Smooth muscle cell (in vitro differentiated cells): ENCODE measurements around the gene CHST15. TPM values are rescaled to one million over a fixed set of nuclear protein-coding genes. Genes with fewer than 3 reads are reported as not detected.

Experiments
- DNase-seq: peaks from one replicate; lab custom pipeline; 2025; ENCODE audit not compliant: unreplicated experiment; lab: John Stamatoyannopoulos, UW
- H2AFZ ChIP-seq: fragments of 200-600 bp; sonication (generic); 2 replicates; pipeline ENCODE4 v1.6.0; 2016; ENCODE audit warnings: antibody characterized with exemption, low read depth, mild to moderate bottlenecking
- H3F3A ChIP-seq: fragments of 200-600 bp; sonication (generic); 2 replicates; pipeline ENCODE4 v1.6.0; 2017; ENCODE audit warnings: antibody characterized with exemption, low read depth
- H3K27ac ChIP-seq: fragments of 200-600 bp; sonication (generic); 2 replicates; pipeline ENCODE4 v1.5.1; 2016; ENCODE audit warnings: low read depth, mild to moderate bottlenecking
- H3K27me3 ChIP-seq: fragments of 200-600 bp; sonication (generic); 2 replicates; pipeline ENCODE4 v1.6.1; 2016; ENCODE audit warnings: low read depth, mild to moderate bottlenecking
- H3K36me3 ChIP-seq: fragments of 200-600 bp; sonication (generic); 2 replicates; pipeline ENCODE4 v1.5.1; 2016; ENCODE audit warnings: low read depth
- H3K4me1 ChIP-seq: fragments of 200-600 bp; sonication (generic); 2 replicates; pipeline ENCODE4 v1.5.1; 2016; ENCODE audit warnings: low read depth
- H3K4me2 ChIP-seq: fragments of 200-600 bp; sonication (generic); 2 replicates; pipeline ENCODE4 v1.6.0; 2016; ENCODE audit warnings: mild to moderate bottlenecking
- H3K4me3 ChIP-seq: fragments of 200-600 bp; sonication (generic); 2 replicates; pipeline ENCODE4 v1.5.1; 2016; ENCODE audit warnings: mild to moderate bottlenecking
- H3K79me2 ChIP-seq: fragments of 200-600 bp; sonication (generic); 2 replicates; pipeline ENCODE4 v1.6.0; 2016; ENCODE audit warnings: low read depth, mild to moderate bottlenecking
- H3K9ac ChIP-seq: fragments of 200-600 bp; sonication (generic); 2 replicates; pipeline ENCODE4 v1.6.0; 2016; ENCODE audit warnings: low read depth
- H3K9me3 ChIP-seq: fragments of 200-600 bp; sonication (generic); replicated peaks from 2 replicates; pipeline ENCODE4 v1.5.1; 2016; ENCODE audit warnings: low read depth
- H4K20me1 ChIP-seq: fragments of 200-600 bp; sonication (generic); 2 replicates; pipeline ENCODE4 v1.6.0; 2016; ENCODE audit warnings: low read depth
- WGBS: methylation state at CpG from one replicate; pipeline ENCODE4 v1.1.7; 2016; ENCODE audit warnings: low lambda C conversion rate; 5-methylcytosine and 5-hydroxymethylcytosine counted together
- polyA plus RNA-seq: library from polyadenylated mRNA; unstranded; fragments of >200 nt; fragmentation: Nextera tagmentation; extraction: Ambion mirVana; gene quantifications from 2 replicates; pipeline ENCODE4 v1.2.1, GENCODE V29; 2016
- total RNA-seq: library from RNA; depleted of rRNA; stranded (reverse); fragments of >200 nt; gene quantifications from 2 replicates; pipeline ENCODE4 v1.2.3, GENCODE V29; 2014
- TF ChIP-seq, protein P1 (sequence below): fragments of 200-600 bp; sonication (generic); IDR thresholded peaks from 2 replicates; pipeline ENCODE4 v1.5.1; 2017; ENCODE audit warnings: borderline replicate concordance, mild to moderate bottlenecking, antibody characterized with exemption; ENCODE audit not compliant: insufficient read depth, poor library complexity, severe bottlenecking

CHST15 gene
- total and polyA plus RNA-seq, 2 experiments from 2014 or later, result 14.1 to 20.4 TPM

DNA sequence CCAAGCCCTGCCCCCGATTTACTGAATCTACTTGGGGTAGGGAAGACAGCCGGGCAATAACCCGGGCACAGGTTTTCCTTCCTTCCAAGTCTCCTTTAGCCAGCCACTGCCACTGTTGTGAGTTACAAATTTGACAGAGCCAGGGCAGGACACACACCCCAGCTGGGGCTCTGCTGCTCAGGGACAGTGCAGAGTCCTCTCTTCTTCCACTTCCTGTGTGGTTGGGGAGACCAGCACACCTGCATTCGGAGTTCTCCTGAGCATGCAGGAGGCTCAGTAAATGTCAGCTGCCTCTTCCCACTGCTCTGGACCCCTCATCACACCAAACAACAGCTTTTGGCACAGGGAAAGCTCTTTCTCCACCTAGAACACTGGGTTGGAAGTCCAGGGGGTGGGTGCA lies 21.3 kb downstream of the CHST15 start:
- peaks cover 93% of the 10 kb centered on the region for H4K20me1 ChIP-seq
- peaks cover 25% of the 10 kb centered on the region for H3K4me1 ChIP-seq
- no peaks in the 10 kb centered on the region for H3K9me3 ChIP-seq
- no peak overlapping the region for H3K27ac ChIP-seq
- peaks cover 8% of the 10 kb centered on the region for H3K79me2 ChIP-seq
- DNase-seq, result no peak
- H3K4me2 ChIP-seq, result no peak overlapping the region
- 88% methylated on average over 4 of the region's 4 CpGs for WGBS
- no peaks in the 10 kb centered on the region for H3K36me3 ChIP-seq
- TF ChIP-seq, protein P1, sequence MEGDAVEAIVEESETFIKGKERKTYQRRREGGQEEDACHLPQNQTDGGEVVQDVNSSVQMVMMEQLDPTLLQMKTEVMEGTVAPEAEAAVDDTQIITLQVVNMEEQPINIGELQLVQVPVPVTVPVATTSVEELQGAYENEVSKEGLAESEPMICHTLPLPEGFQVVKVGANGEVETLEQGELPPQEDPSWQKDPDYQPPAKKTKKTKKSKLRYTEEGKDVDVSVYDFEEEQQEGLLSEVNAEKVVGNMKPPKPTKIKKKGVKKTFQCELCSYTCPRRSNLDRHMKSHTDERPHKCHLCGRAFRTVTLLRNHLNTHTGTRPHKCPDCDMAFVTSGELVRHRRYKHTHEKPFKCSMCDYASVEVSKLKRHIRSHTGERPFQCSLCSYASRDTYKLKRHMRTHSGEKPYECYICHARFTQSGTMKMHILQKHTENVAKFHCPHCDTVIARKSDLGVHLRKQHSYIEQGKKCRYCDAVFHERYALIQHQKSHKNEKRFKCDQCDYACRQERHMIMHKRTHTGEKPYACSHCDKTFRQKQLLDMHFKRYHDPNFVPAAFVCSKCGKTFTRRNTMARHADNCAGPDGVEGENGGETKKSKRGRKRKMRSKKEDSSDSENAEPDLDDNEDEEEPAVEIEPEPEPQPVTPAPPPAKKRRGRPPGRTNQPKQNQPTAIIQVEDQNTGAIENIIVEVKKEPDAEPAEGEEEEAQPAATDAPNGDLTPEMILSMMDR, result no peak
- no peaks in the 10 kb centered on the region for H3F3A ChIP-seq
- H2AFZ ChIP-seq, result no peak overlapping the region
- H3K4me3 ChIP-seq, result no peak overlapping the region
- H3K27me3 ChIP-seq, result no peaks in the 10 kb centered on the region
- no peak overlapping the region for H3K9ac ChIP-seq

DNA sequence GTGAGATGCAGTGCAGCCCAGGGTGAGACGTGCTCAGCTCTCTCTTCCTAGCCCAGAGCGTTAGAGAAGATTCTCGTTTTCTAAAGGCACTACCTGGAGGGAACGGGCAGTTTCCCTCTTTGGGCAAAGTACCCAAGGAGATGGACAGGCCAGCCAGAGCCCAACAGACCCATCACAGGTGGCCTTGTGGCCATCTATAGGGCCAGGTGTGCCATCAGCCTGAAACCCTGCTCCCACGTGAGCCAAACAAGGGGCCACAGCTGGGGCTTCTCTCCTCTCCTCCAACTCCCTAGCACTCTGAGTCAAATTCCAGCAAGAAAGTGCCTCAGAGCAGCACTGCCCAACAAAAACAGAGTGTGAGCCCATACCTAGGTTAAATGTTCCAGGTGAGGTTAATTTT lies 22.3 kb downstream of the CHST15 start:
- Histone ChIP-seq H3K36me3 (no peaks in the 10 kb centered on the region), H2AFZ (no peak overlapping the region), H3F3A (no peaks in the 10 kb centered on the region), H3K4me1 (peaks cover 28% of the 10 kb centered on the region), H3K79me2 (peaks cover 5% of the 10 kb centered on the region), H3K27ac (no peak overlapping the region), H3K4me2 (no peak overlapping the region), H3K9ac (no peak overlapping the region), H3K9me3 (no peaks in the 10 kb centered on the region), H3K4me3 (no peak overlapping the region), H4K20me1 (peaks cover 89% of the 10 kb centered on the region), H3K27me3 (no peaks in the 10 kb centered on the region)
- no peak for DNase-seq
- WGBS, result 94% methylated on average over 5 of the region's 5 CpGs
- TF ChIP-seq, protein P1, result no peak

- DNase-seq, result no peak
- no peaks in the 10 kb centered on the region for H3F3A ChIP-seq
- H3K9ac ChIP-seq, result no peak overlapping the region
- H3K27ac ChIP-seq, result no peak overlapping the region
- peaks cover 84% of the 10 kb centered on the region for H4K20me1 ChIP-seq
- WGBS, result 95% methylated on average over 10 of the region's 10 CpGs
- no peaks in the 10 kb centered on the region for H3K9me3 ChIP-seq
- H3K4me3 ChIP-seq, result no peak overlapping the region
- TF ChIP-seq, protein P1, result no peak
- H2AFZ ChIP-seq, result no peak overlapping the region
- peaks cover 28% of the 10 kb centered on the region for H3K4me1 ChIP-seq
- no peak overlapping the region for H3K4me2 ChIP-seq
- no peaks in the 10 kb centered on the region for H3K27me3 ChIP-seq
- H3K79me2 ChIP-seq, result peaks cover 5% of the 10 kb centered on the region
- no peaks in the 10 kb centered on the region for H3K36me3 ChIP-seq
Measured at GRCh38 chr10:124070666-124071065, 22.7 kb downstream of the CHST15 start.

- peaks cover 5% of the 10 kb centered on the region for H3K79me2 ChIP-seq
- WGBS, result 56% methylated on average over 11 of the region's 11 CpGs
- H4K20me1 ChIP-seq, result peaks cover 74% of the 10 kb centered on the region
- no peak overlapping the region for H2AFZ ChIP-seq
- H3K27me3 ChIP-seq, result no peaks in the 10 kb centered on the region
- no peak overlapping the region for H3K9ac ChIP-seq
- no peak for DNase-seq
- H3K36me3 ChIP-seq, result no peaks in the 10 kb centered on the region
- TF ChIP-seq, protein P1, result no peak
- H3K4me3 ChIP-seq, result no peak overlapping the region
- H3K4me1 ChIP-seq, result peaks cover 25% of the 10 kb centered on the region
- no peaks in the 10 kb centered on the region for H3F3A ChIP-seq
- peak overlapping the region; percentile 29 for H3K27ac ChIP-seq
- no peaks in the 10 kb centered on the region for H3K9me3 ChIP-seq
- H3K4me2 ChIP-seq, result no peak overlapping the region
Measured at GRCh38 chr10:124069341-124070264, 23.8 kb downstream of the CHST15 start.
